Prostate gland (tissue), 2 donors: ENCODE results near the gene PTPRG.

Experiments
- CTCF ChIP-seq, 4 experiments: fragments of 200-600 bp in 2 of 4; fragments of 450-650 bp in 2 of 4; sonication (generic) in 2 of 4; IDR thresholded peaks; 1 replicate in 3 of 4; 2 replicates in 1 of 4; pipeline ENCODE4 v1.5.1; 2016 to 2019; ENCODE audit warnings: antibody characterized with exemption in 4 of 4, mild to moderate bottlenecking in 2 of 4, moderate library complexity in 2 of 4
- POLR2AphosphoS5 ChIP-seq: sonication (generic); formaldehyde crosslinking; IDR thresholded peaks from one replicate; pipeline ENCODE4 v1.6.1; 2017; ENCODE audit warnings: antibody characterized with exemption

DNA sequence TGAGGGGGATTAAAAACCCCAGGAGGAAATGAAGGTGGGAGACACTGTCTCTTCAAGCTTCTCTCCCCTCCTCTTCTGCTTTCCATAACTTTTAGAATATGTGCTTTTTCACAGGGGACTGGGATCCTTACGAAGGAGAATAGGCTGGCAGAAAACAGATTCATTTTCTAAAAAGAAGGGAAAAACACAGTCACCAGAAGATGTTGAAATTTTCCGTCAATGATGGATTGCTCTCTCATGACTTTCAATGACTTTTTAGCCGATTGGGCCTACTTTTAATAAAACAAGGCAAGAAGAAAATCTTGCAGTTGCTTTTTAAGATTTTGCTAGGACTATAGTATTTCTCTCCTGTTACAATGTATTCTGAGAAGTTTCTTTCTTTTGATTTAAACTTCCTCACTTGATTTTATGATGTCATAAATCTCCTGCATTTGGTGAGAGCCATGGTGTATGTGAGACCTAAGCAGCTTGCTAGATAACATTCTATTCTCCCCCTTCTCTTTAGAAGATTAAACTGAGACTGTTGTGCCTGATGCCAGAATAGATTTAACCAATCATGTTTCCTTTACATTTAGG is 570.7 kb downstream of the PTPRG start:
- no peak for TF ChIP-seq CTCF (IDR thresholded peaks at IDR 0.05)
- no peak for TF ChIP-seq POLR2AphosphoS5
